A673 (cell line): ENCODE results near the gene SGCG. TPM values are rescaled to one million over a fixed set of nuclear protein-coding genes. Genes with fewer than 3 reads are reported as not detected.

Source experiments
- BruUV-seq: library from RNA; stranded (reverse); fragments of 400-500 nt; replicated peaks from 2 replicates; lab custom pipeline; 2021; lab: Mats Ljungman, UMichigan
- CTCF ChIA-PET: fragments of 300-600 bp; sonication (Branson Sonifier 250); formaldehyde crosslinking; loops from one replicate; lab custom pipeline; 2022; ENCODE audit warnings: antibody characterized with exemption; lab: Charles Lee
- POLR2A ChIA-PET: fragments of 300-600 bp; sonication (Branson Sonifier 250); formaldehyde crosslinking; loops from one replicate; lab custom pipeline; 2022; ENCODE audit warnings: antibody characterized with exemption; ENCODE audit not compliant: low non-redundant PET; lab: Charles Lee
- DNase-seq: peaks from one replicate; pipeline ENCODE4 v3.0.0-alpha.2; 2015; ENCODE audit warnings: low spot score
- H3K27ac ChIP-seq: fragments of 200-600 bp; sonication (generic); 2 replicates; pipeline ENCODE4 v1.5.1; 2016; ENCODE audit warnings: mixed run types, low read depth, mild to moderate bottlenecking, mixed read lengths, antibody characterized with exemption, low read length; ENCODE audit not compliant: poor library complexity, severe bottlenecking
- H3K27me3 ChIP-seq: fragments of 200-600 bp; sonication (generic); replicated peaks from 2 replicates; pipeline ENCODE4 v1.6.1; 2017; ENCODE audit warnings: mixed run types, low read depth, mild to moderate bottlenecking, mixed read lengths, antibody characterized with exemption, low read length; ENCODE audit not compliant: insufficient read depth, poor library complexity
- H3K36me3 ChIP-seq: fragments of 200-600 bp; sonication (generic); 2 replicates; pipeline ENCODE4 v1.6.1; 2016; ENCODE audit warnings: mixed run types, mild to moderate bottlenecking, mixed read lengths, antibody characterized with exemption, low read length; ENCODE audit not compliant: insufficient read depth, poor library complexity, severe bottlenecking
- H3K4me1 ChIP-seq: fragments of 200-600 bp; sonication (generic); 2 replicates; pipeline ENCODE4 v1.6.1; 2017; ENCODE audit warnings: mixed run types, mild to moderate bottlenecking, mixed read lengths, antibody characterized with exemption, low read length; ENCODE audit not compliant: insufficient read depth, poor library complexity, severe bottlenecking
- H3K4me3 ChIP-seq: fragments of 200-600 bp; sonication (generic); 2 replicates; pipeline ENCODE4 v1.5.1; 2016; ENCODE audit warnings: low read depth, mixed run types, mild to moderate bottlenecking, mixed read lengths, low read length; ENCODE audit not compliant: poor library complexity, severe bottlenecking
- H3K9me3 ChIP-seq: fragments of 200-600 bp; sonication (generic); 2 replicates; pipeline ENCODE4 v1.6.1; 2016; ENCODE audit warnings: mixed run types, low read depth, mild to moderate bottlenecking, mixed read lengths, antibody characterized with exemption, low read length; ENCODE audit not compliant: poor library complexity, severe bottlenecking
- EZH2 ChIP-seq: fragments of 200-600 bp; sonication (generic); IDR thresholded peaks from 2 replicates; pipeline ENCODE4 v1.6.1; 2017; ENCODE audit warnings: borderline replicate concordance, low read depth, mild to moderate bottlenecking, mixed read lengths, antibody characterized with exemption, low read length; ENCODE audit not compliant: poor library complexity, severe bottlenecking
- intact Hi-C: fragments of 100-400 bp; cut with micrococcal nuclease; formaldehyde crosslinking; loops from one replicate; pipeline ENCODE4 v1.10.0; 2022; ENCODE audit not compliant: unreplicated experiment
- total RNA-seq: library from RNA; stranded (reverse); gene quantifications from 2 replicates; pipeline ENCODE4 v1.2.3, GENCODE V29; 2021
- TF ChIP-seq, protein P1 (sequence below): fragments of 300-800, 200-600 bp; sonication (generic); conservative IDR thresholded peaks from 2 replicates; pipeline ENCODE4 v1.5.1; 2017; ENCODE audit warnings: low read depth, mild to moderate bottlenecking, antibody characterized with exemption, low read length, moderate library complexity, mixed read lengths

SGCG gene
- total RNA-seq, 1 experiment from 2014 or later = 0.88 TPM

DNA sequence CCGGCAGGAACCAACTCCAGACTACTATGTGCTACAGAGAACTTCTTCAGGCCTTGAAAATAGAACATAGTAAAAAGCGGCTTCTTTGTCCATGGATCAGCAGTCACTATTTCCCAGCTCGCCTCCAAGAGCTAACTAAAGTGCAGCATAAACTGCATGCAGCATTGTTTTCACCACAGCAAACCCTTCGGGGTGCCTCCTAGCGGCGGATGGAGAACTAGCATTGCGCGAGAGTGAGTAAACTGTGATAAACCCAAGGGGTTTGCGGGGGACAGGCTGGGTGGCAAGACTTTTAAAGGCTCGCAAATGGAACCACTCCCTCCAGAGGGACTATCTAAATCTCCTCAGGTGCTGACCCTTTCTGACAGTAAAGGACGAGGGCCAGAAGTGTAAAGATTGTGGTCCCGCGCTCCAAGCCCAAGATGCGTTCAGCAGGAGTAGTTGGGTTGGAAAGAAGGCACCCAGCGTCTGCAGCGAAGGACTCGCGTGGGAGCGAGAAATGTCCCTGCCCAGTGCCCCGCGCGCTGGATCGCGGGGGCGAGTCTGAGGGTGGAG is 21.5 kb upstream of the SGCG start:
- ChIA-PET POLR2A (no interaction called here), CTCF (interaction anchor here (0.5 to 0.7 kb wide), 2 partner anchors 66 to 356 kb away, joined by 3 read pairs; no protein-coding TSS in a partner anchor)
- TF ChIP-seq EZH2 = no peak
- TF ChIP-seq, protein P1, sequence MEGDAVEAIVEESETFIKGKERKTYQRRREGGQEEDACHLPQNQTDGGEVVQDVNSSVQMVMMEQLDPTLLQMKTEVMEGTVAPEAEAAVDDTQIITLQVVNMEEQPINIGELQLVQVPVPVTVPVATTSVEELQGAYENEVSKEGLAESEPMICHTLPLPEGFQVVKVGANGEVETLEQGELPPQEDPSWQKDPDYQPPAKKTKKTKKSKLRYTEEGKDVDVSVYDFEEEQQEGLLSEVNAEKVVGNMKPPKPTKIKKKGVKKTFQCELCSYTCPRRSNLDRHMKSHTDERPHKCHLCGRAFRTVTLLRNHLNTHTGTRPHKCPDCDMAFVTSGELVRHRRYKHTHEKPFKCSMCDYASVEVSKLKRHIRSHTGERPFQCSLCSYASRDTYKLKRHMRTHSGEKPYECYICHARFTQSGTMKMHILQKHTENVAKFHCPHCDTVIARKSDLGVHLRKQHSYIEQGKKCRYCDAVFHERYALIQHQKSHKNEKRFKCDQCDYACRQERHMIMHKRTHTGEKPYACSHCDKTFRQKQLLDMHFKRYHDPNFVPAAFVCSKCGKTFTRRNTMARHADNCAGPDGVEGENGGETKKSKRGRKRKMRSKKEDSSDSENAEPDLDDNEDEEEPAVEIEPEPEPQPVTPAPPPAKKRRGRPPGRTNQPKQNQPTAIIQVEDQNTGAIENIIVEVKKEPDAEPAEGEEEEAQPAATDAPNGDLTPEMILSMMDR = peak; percentile 87
- intact Hi-C loops = no loop called here
- Histone ChIP-seq H3K4me1 (no peaks in the 10 kb centered on the region), H3K4me3 (peak overlapping the region; percentile 47), H3K9me3 (no peaks in the 10 kb centered on the region), H3K36me3 (no peaks in the 10 kb centered on the region), H3K27me3 (peaks cover 15% of the 10 kb centered on the region), H3K27ac (no peak overlapping the region)
- DNase-seq = peak; percentile 68
- BruUV-seq = no TSS peak

DNA sequence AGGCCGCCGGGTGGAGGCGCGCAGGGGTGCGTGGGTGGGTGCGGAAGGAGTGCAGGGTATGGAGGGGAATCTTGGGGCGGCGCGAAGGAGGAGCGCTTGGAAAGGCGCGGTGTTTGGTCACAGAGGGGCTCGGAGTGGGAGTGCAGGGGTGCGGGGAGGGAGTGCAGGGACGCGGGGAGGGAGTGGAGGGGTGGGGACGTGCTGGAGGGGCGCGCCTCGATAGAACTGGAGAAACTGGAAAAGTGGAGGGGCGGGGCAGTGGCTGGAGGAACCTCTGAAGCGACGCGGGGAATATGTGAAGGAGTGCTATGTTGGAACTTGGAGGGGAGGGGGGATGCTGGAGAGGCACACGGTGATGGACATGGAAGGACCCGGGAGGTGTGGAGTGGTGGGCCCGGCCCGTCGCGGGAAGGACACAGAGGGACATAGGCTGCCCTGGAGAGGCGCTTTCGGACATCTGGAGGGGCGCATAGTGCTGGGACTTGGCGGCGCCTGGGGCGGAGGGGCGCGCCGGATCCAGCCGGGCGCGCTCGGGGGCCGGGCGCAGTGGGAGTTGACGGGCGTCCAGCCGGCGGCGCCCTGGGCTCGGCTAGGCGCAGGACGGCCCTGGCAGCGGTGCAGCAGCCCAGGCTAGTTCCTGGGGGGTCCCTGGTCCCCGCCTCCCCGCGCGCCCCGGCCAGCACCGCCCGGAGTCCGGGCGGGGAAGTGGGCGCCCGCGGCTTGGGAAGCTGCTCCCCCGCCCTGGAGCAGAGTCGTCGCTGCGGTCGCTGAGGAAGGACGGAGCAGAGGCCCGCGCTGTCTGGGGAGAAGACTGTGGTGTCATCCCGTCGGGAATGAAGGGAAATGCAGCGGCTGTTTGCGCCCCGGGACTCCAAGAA is 20.8 kb upstream of the SGCG start:
- Histone ChIP-seq H3K4me1 (no peaks in the 10 kb centered on the region), H3K4me3 (peak overlapping the region; percentile 47)

More for the DNA sequence above, 20.8 kb upstream of the SGCG start:
- peak; percentile 12 for DNase-seq
- no peaks in the 10 kb centered on the region for H3K9me3 ChIP-seq
- TF ChIP-seq, protein P1 = no peak
- no peak for TF ChIP-seq EZH2
- POLR2A ChIA-PET = no interaction called here
- H3K36me3 ChIP-seq = no peaks in the 10 kb centered on the region
- intact Hi-C loops = loop anchor here (5.0 kb wide), 1 partner anchor 73 kb away; no protein-coding TSS in a partner anchor
- peak overlapping the region; percentile 64 for H3K27ac ChIP-seq
- CTCF ChIA-PET = no interaction called here
- peaks cover 15% of the 10 kb centered on the region for H3K27me3 ChIP-seq
- BruUV-seq = no TSS peak
